Stimulated activated CD4-positive, alpha-beta T cell treated with anti-CD3 and anti-CD28 coated beads, Interleukin-4, amount 100 ng/mL, for 24 hours (primary cell): ENCODE results near the gene SIGLEC15.
A peak's percentile ranks its signal among the peaks of the same experiment; 100 is the strongest.
"Not testable (repeated sequence)": the region's sequence is repeated elsewhere in the genome, so short reads cannot be mapped to it uniquely, and the experiment has no call there.

Source experiments
- DNase-seq: peaks from one replicate; pipeline ENCODE4 v3.0.0-alpha.2; 2020

SIGLEC15 gene

DNA sequence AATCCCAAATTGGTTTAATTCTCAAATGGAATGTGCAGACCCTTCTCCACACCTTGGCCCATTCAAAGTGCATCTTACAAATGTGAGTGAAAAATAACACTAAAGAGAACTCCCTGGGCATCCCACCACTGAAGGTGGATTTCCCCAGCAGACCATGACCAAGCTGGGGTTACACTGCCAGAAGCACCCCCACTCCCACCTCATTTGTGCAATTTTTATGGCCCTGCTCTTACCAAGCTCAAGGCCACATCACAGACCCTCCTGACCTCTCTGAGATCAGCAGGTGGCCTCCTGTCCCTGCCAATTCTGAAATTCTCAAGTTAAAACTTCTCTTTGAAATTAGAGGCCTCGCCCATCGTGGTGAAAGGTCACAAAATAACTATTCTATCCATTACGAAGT, 21.6 kb downstream of the SIGLEC15 start:
- DNase-seq: no peak

DNA sequence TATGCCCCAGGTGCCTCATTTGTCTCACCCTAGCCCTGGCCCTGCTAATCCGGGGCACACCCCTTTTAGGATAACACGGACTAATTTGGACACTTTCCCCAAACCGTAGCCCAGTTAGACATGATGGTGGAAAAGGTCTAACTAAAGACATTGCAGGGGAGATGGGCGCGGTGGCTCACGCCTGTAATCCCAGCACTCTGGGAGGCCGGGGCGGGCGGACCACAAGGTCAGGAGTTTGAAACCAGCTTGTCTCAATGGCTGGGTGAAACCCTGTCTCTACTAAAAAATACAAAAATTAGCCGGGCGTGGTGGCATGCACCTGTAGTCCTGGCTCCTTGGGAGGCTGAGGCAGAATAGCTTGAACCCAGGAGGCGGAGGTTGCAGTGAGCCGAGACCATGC, 23.2 kb downstream of the SIGLEC15 start:
- not testable (repeated sequence) for DNase-seq

DNA sequence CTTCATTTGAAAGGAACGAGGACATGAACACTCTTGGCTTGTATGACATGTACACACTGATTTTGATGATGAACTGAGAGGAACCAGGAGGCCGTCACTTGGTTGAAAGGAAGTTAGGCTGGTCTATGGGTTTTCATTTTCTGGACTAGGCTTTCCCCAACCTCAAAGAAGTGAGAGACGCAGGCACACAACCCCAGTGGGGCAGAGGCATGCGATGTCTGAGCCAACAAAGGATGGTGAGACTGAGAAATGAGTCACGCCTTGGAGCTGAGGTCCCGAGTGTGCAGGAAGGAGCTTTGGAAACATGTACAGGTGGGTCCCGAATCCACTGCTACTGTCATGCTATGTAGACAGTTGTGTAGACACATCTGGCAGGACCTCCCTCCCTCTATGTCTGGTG, 24.1 kb downstream of the SIGLEC15 start:
- no peak for DNase-seq

DNA sequence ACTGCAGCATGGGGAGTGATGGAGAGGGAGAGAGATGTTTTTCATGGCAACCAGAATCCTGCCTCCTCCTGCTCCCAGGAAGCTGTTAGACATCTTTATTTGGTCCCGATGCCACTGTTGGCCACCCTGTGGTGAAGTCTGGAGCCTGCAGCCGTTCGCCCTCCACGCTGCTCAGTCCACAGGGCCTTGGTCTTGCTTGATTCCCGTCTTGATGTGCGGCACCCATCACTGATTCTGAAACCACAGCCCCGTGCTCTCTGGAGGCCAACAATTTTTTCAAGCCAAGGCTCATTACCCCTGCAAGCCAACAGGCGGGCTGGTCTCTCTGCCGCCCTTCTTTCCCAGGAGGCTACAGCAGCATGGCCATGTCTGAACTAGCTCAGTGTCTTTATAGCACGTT, 24.5 kb downstream of the SIGLEC15 start:
- DNase-seq: no peak

DNA sequence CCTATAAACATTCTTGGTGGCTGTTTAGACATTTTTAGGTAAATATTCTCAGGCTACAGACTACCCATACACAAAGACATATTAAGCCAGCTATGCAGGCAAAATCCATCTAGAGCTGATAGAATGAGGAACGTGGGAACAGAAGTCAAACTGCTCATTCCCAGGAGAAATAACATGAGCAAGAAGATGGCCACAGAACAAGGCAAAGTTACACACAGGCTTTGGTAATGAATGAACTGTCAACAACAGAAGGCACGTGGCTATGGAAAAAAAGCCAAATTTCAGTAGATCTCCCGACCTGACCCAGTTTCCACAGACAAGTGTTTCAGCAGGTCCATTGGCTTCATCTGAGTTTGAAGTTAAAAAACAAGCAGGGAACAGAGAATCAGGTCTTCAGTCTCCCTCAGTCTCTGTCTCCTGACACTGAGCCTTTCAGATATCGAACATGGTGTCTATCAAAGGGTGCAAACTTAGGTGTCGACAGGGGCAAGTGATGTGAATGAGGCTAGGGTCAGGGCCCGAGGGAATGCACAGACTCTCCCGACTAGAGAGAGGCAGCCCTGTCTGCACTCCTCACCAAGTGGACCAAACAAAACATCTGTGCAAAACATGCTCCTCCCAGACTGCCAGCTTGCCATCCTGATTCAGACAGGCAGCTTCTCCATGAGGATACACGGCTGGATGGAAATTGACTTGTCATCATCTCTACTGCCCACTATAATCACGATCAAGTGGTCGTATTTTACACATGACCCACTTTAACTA, 25.9 kb downstream of the SIGLEC15 start:
- no peak for DNase-seq

DNA sequence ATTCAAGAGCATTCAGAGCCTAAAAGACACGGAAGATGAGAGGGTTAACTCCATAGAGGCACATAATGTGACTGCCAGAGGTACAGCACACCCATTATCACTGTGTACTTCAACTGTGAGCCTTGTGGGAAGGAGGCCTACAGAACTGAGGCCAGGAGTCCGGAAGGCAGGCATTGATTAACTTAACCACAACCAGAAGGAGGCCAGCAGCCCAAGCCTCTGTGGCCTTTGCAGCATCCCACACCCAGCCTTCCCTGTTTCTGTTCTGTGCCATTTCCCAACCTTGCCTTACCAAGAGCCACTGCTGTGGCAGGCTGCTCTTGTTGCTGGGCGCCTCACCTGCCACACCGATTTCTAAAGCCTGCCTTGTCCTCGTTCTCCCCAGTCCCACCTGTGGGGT, 27.2 kb downstream of the SIGLEC15 start:
- DNase-seq: no peak

DNA sequence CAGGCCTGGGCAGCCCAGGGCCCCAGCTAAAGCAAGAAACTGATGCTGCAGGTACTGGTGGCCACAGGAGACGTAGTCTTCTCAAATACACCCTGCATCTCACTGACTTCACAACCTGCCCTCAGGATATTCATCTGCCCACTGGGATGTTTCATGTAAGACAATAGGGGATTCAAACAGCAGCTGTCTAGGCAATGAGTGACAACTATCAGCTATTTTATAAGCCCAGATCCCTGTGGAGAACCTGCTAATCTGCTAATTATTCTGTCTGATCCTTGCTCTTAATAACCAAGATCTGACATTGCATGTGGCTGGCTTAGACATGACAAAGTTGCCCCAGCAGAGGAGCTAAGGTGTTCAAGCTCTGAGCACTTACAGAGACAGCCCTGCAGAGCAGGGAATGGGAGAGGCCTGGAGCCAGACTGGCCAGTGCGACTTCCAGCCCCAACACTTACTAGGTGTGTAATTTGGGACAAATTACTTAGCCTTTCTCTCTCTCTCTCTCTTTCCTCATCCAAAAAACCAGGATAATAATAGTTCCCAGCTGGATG, 28.6 kb downstream of the SIGLEC15 start:
- no peak for DNase-seq

DNA sequence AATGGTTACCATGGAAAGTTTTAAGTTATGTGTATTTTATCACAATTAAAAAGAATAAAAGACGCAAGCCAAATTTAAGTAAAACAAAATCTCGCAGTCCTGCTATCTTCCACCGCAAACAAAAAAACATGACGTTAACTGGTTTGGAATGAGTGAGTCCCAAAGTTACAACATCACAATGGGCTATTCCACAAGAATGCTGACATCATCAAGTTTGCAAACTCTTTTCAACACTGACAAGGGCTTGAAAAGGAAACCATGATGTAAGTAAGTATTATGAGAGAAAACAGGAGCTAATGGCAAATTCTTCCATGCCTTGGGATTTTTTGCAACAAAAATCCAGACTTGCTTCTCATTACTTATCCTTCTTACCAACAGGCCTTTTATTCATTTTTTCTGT, 31.1 kb downstream of the SIGLEC15 start:
- no peak for DNase-seq

DNA sequence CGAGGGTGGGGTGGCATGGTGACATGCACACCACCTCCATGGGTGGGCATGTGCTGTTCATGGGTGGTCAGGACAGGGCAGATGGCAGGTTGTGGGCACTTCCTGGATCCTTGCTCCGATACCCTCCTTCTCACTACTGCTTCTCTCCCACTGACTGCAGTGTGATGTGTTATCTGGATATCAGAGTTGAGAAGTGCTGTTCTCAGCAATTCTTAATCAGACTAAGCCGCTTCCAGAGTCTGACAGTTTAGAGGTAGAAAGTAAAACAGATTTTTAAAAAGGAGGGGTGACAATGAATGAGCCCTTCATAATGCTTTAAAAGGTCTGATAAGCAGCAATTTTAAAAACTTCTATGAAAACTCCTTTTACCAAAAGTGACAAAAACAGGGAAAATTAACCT, 33.9 kb downstream of the SIGLEC15 start:
- no peak for DNase-seq

DNA sequence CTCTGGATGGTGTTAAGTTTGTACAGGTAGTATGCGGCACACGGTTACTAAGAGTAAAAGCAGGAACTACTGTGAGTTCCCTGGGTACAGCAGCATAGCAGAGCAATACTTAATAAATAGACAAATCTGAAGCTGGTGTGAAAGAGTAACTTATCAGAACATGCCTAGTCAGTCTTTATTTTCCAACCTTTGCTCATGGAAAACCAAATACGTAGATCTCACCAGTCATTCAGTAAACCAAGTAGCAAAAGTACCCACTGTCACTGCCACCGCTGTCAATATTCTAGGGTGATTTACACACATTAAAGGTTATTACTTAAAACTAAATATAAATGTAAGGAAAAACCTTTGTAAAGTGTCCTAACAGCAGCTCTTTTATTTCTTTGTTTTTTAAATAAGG, 35.0 kb downstream of the SIGLEC15 start:
- DNase-seq: no peak

DNA sequence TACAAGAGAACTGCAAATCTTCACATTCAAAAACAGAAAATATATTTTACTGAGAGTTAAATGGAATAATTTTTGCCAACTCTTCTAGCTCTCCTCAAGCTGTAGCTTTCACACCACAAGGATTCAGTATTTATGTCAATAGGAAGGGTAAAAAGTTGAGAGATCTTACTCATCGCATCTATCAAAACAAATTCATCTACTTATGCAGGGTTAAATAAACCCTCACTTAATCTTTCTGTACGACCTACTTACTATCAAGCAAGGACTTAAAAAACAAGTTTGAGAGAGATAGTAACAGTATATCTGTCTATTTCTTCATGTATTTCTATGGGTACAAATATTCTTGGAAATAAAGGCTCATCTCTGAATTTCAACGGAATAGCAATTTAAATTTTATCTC, 35.5 kb downstream of the SIGLEC15 start:
- no peak for DNase-seq

DNA sequence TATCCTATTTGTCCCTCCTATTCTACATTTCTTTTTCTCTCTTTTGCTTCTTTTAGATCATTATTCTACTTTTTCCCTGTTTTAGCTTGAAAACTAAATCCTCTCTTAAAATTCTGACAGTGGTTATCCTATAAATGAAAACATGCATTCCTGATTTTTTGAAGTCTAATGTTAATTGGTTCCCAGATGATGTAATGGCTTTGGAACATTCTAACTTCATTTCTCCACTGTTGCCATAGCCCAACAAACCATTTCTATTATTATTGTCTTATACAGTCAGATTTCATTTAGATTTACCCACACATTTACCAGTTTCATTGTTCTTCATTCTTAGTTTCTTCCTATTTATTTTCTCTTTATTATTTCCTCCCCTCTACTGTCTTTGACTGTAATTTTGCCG, 36.5 kb downstream of the SIGLEC15 start:
- no peak for DNase-seq

DNA sequence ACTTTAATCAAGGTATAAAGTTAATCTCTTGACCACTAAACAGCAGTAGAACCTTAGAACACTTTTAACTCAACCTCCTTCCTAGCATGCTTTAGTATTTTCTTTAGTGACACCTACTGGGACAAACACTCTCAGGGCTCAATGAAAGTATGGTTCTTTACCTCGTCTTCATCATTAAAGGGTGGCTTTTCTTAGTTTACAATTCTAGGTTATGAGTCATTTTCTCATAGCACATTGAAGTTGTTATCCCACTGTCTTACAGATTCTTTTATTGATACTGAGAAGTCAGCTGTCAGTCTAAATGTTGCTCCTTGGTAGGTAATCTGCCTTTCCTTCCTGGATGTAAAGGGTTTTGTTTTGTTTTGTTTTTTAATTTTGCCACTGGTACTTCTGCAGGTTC, 38.0 kb downstream of the SIGLEC15 start:
- no peak for DNase-seq

DNA sequence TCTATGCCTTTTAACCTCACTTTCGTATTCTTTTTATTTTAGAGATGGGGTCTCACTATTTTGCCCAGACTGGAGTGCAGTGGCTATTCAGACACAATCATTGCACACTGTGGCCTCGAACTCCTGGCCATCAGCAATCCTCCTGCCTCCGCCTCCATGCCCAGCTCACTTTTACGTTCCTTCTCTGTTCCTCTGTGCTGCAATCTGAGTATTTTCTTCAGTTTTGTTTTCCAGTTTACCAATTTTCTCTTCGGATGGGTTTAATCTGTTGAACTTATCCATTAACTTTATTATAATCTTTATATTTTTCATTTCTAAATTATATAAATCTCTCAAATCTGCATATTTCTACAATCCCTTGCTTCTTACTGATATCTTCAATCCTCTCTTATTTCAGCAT, 38.6 kb downstream of the SIGLEC15 start:
- no peak for DNase-seq

DNA sequence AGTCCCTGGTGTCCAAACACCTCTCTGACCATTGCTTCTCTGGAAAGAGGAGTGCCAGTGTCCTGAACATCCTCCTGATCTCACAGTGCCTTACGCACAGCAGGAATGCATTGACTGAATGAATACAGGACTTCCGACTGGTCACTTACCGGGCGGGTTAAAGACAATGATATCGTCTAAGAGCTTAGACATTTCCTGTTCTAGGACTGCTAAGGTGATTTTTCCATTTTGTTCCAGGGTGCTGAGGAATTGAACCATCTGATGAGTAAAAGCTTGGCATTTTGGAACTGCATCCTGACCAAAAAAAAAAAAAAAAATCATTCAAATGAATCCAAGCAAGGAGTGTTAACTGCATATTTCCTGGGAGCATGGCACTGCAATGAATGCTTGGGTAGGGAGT, 40.0 kb downstream of the SIGLEC15 start:
- DNase-seq: no peak

DNA sequence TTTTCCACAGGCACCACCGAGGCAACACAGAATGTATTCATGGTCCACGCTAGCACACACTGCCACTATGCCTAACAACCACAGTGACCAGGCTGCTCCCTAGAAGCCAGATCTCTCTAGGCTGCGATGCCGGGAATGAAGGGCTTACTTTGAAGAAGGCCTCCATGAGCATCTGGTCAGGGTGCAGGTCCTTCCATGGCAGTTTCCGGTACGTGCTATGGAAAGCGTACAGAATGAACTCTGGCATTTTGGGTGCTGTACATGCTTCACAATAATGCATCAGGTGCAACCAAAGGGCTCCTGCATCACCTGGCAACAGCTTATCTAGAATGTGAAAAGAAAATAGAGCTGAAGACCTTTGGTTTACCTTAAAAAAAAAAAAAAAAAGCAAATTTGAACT, 44.9 kb downstream of the SIGLEC15 start:
- no peak for DNase-seq

DNA sequence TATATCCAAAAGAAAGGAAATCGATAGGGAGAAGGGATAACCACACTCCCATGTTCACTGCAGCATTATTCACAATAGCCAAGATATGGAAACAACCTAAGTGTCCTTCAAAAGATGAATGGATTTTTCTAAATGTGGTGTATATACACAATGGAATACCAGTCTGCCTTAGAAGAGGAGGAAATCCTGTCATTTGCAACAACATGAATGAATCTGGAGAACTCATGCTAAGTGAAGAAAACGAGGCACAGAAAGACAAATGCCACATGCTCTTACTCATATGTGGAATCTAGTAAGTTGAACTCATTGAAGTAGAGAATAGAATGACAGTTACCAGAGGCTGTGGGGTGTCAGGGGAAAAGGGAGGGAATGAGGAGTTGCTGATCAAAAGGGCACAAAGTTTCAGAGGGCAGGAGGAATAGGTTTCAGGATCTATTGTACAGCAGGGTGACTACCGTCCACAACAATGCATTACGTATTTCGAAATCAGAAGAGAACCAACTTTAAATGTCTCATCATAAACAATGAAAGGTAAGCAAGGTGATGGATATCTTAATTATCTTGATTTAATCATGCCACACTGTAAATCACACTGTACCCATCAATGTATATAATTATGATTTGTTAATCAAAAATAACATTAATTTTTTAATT, 46.1 kb downstream of the SIGLEC15 start:
- no peak for DNase-seq

DNA sequence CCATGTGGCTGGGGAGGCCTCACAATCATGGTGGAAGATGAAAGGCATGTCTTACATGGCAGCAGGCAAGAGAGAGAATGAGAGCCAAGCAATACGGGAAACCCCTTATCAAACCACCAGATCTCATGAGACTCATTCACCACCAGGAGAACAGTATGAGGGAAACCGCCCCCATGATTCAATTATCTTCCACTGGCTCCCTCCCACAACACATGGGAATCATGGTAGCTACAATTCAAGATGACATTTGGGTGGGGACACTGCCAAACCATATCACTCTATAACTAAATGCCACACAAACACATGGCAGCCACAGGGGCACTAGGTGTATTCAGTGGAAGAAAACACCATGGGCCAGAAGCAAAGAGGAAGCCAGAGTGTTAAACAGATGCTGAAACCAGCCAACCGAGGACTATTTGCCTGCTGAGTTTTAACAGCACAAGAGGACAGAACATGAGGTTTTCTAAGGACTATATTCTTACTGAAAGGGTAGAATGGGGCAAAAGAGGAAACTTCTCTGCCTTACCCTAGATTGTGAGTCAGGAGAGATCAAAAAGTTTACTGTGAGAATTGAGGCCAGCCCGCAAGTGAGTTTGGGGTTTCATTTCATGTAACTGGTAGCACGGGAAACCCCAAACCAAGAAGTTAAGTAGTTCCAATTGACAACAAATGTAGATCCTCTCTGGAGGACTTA, 49.2 kb downstream of the SIGLEC15 start:
- peak; percentile 72 for DNase-seq

DNA sequence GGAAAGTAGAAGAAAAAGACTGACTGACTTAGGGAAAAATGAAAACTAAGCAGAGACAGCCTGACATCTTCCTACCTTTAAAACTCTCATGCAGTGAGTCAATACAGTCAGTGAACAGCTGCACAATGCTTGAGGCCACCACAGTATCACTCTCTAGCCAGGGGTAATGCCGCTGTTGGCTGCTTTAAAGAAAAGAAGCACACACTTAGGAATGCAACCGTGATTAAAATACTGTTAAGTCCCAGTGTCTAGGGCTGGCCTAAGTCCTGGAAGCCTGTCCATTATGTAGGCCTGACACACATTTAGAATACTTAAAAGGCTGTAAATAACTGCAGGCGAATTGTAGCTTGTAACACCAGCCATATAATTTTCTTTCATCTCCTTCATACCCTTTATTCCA, 50.7 kb downstream of the SIGLEC15 start:
- no peak for DNase-seq

DNA sequence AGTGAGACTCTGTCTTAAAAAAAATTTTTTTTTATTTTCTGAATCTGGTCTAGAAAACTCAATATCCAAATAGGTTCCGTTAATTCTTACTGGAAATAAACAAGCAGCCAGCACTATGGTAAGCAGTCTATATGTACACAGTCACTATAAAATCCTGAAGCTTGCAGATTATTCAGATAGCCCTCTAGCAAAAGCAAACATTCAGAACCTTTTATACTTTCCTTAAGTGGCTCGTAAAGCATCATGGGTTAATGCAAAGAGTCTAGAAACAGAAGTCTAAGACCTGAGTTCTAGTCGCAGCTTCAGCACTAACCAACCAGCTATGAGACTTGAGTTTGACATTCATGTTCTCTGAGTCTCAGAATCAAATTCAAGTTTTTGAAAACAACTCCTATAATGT, 51.9 kb downstream of the SIGLEC15 start:
- DNase-seq: no peak

DNA sequence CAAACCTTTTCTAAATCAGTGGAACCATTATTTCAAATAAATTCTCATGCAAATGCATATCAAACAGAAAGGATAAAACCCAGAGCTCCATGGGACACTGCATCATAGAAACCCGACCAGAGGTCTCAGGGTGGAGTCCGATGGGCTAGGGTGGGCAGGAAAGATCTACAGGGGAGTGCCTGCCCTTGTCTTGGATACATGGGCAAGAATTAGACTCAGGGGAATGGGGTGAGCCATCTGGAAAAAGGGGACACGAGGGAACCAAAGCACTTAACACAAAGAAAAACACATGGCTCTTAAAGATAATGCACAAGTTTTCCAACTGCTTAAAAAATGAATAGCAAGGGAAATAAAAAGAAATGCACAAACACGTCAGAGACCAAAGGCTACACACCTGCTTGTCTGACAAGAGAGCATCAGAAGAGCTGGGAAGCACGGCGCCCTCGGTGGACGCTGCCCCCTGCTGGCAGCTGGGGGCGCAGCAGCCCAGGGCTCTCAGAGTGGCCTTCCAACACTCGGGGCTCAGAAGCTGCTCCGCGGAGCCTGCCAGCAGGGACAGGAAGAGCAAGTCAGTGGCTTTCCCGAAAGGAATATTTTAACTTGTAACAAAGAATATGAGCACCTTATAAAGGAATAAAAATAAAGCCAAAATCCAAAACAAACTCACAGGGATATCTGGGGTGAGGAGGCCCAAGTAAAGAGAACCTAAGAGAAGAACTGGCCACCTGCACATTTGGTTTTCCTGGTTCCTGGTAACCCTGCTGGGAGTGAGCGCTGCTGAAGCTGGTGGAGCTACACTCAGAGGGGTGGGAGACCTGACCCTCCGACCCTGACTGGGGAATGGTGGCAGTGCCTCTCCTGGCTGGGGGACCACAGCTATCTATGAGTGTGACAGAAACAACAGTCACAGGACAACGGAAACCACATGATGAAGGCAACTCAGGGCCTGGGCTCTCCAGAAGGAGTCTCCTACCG, 54.5 kb downstream of the SIGLEC15 start:
- DNase-seq: peak; percentile 73

DNA sequence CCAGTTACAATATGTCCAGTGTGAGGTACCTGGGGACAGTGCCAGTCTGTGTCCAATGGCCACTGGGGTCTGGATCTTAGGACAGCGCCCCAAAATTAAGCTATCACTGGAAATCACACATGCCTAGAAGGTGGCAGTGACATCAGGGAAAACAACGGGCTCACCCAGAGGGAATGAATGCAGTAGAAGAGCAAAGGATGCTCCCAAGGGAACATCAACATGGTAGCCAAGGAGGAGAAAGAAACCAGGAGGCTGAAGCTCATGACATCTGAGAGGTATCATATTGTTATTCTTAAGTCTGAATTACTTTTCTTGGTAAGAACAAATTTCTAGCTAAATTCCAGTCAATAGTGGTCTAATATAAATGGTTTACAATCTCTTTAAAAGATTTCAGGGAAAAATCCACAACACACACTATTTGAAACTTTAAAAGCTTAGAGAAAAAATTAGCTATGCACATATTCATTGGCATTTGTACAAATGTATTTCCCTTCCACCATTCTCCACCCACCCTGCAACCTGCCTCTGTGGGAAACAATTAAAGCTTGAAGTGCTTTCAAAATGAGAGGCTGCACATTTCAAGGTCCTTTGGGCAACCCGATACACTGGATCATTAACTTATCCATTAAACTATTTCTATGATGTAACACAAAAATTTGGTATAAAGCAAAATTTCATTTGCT, 55.5 kb downstream of the SIGLEC15 start:
- DNase-seq: no peak
